Nephron progenitor cell (in vitro differentiated cells): Measurements from ENCODE around the gene SCRT2.
A peak's percentile ranks its signal among the peaks of the same experiment; 100 is the strongest.
"Not testable (repeated sequence)": the region's sequence is repeated elsewhere in the genome, so short reads cannot be mapped to it uniquely, and the experiment has no call there.

ENCODE experiments used
- DNase-seq: peaks from one replicate; pipeline ENCODE4 v3.0.0; 2021
- H3K27ac Mint-ChIP-seq: 2 replicates; pipeline ENCODE4 v1.8.0; 2021; ENCODE audit warnings: mild to moderate bottlenecking, moderate library complexity, mixed read lengths
- H3K27me3 Mint-ChIP-seq: 2 replicates; pipeline ENCODE4 v1.8.0; 2021; ENCODE audit warnings: mild to moderate bottlenecking, low read depth, mixed read lengths; ENCODE audit not compliant: poor library complexity
- H3K36me3 Mint-ChIP-seq: 2 replicates; pipeline ENCODE4 v1.8.0; 2021; ENCODE audit warnings: low read depth, mixed read lengths
- H3K4me1 Mint-ChIP-seq: 2 replicates; pipeline ENCODE4 v1.8.0; 2021; ENCODE audit warnings: mixed read lengths
- H3K4me3 Mint-ChIP-seq: 2 replicates; pipeline ENCODE4 v1.8.0; 2021; ENCODE audit warnings: mild to moderate bottlenecking, moderate library complexity, mixed read lengths
- H3K9me3 Mint-ChIP-seq: 2 replicates; pipeline ENCODE4 v1.8.0; 2021; ENCODE audit warnings: mild to moderate bottlenecking, moderate library complexity, mixed read lengths
- TF ChIP-seq, protein P1 (sequence below): fragments of 200-600 bp; sonication (generic); IDR thresholded peaks from 2 replicates; pipeline ENCODE4 v1.5.0; 2021; ENCODE audit warnings: antibody characterized with exemption

Gene SCRT2

DNA sequence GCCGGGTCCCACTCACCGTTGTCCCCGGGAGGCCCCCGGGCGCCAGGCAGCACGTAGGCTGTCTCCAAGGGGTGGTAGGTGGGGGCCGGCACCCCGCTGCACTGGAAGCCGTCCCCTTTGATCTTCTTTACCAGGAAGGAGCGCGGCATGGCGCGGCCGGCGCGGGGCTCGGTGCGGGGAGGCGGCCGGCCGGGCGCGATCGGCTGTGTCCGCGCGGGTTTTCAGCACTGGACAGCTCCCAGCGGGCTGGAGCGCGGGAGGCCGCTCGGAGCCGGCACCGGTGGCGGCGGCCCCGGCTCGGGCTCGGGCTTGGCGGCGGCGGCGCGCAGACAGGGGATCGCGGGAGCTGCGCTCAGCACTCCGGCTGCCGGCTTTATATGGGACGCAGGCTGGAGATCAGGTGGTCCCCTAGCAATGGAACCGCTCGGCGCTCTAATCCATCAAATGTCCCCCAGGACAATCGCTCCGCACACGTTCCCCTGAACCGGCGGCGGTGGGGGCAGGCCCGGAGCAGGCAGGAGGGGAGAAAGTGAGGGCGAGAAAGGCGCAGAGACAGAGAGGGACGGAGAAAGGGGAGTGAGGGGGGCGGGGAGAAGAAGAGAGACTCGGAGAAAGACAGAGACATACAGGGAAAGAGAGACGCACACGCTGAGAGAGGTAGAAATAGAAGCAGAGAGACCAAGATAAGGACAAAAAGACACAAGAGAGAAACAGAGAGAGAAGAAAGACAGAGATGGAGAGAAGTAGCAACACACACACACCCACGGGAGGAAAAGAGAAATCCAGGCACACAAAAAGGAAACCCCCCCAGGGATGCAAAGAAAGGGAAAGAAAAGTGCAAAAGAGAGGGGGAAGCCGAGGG, at the start of gene SCRT2:
SCRT2 (minus strand) TSS at position 350 of the 862 bp plus-strand sequence; CDS start at position 149, 201 bp downstream.
- peaks cover 95% of the 10 kb centered on the region for H3K27me3 Mint-ChIP-seq

DNA sequence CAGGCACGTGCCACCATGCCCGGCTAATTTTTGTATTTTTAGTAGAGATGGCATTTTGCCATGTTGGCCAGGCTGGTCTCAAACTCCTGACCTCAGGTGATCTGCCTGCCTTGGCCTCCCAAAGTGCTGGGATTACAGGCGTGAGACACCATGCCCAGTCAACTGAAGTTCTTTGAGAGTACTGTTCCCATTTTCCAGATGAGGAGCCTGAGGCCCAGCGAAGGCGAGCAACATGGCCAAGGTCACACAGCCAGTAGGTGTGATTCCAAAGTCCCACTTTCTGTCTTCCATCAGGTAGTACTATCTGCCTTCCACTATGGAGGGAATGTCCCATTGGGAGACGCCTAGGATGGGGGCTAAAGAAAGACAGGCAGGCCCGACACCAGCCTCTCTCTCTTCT, 49.2 kb upstream of the SCRT2 start:
- peaks cover 74% of the 10 kb centered on the region for H3K27me3 Mint-ChIP-seq
- H3K36me3 Mint-ChIP-seq, H3K4me3 Mint-ChIP-seq, H3K9me3 Mint-ChIP-seq, H3K27ac Mint-ChIP-seq, DNase-seq: not testable (repeated sequence)
- peaks cover 11% of the 10 kb centered on the region for H3K4me1 Mint-ChIP-seq

More for the DNA sequence above, at the start of gene SCRT2:
- TF ChIP-seq, protein P1, sequence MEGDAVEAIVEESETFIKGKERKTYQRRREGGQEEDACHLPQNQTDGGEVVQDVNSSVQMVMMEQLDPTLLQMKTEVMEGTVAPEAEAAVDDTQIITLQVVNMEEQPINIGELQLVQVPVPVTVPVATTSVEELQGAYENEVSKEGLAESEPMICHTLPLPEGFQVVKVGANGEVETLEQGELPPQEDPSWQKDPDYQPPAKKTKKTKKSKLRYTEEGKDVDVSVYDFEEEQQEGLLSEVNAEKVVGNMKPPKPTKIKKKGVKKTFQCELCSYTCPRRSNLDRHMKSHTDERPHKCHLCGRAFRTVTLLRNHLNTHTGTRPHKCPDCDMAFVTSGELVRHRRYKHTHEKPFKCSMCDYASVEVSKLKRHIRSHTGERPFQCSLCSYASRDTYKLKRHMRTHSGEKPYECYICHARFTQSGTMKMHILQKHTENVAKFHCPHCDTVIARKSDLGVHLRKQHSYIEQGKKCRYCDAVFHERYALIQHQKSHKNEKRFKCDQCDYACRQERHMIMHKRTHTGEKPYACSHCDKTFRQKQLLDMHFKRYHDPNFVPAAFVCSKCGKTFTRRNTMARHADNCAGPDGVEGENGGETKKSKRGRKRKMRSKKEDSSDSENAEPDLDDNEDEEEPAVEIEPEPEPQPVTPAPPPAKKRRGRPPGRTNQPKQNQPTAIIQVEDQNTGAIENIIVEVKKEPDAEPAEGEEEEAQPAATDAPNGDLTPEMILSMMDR, result no peak
- Mint-ChIP-seq H3K4me3 (peak within 1 kb of the TSS; percentile 76), H3K9me3 (no peaks in the 10 kb centered on the region), H3K36me3 (no peaks in the 10 kb centered on the region), H3K4me1 (peaks cover 42% of the 10 kb centered on the region), H3K27ac (no peak within 1 kb of the TSS)
- DNase-seq, result peak; percentile 97

DNA sequence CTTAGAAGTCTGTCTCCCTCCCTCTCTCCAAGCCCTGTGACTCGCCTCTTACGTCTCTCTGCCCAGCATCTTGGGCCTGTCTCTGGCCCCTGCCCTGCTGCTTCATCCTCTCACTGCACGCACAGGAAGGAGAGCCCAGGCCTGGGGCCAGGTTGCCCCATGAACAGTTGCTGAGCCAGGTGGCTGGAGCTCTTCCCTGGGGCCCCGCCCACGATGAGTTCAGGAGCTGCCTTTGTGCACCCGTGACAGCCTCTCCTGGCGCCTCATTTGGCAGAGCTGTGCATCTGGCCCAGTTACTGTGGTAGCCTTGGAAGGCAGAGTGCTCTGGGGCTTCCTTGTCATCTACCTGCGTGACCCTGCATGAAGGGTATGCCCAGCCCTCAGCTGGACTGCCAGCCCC, 48.2 kb upstream of the SCRT2 start:
- Mint-ChIP-seq H3K27ac (no peak overlapping the region), H3K9me3 (no peaks in the 10 kb centered on the region), H3K27me3 (peaks cover 72% of the 10 kb centered on the region), H3K36me3 (no peaks in the 10 kb centered on the region), H3K4me1 (peaks cover 15% of the 10 kb centered on the region), H3K4me3 (no peak overlapping the region)
- TF ChIP-seq, protein P1, result no peak
- no peak for DNase-seq

DNA sequence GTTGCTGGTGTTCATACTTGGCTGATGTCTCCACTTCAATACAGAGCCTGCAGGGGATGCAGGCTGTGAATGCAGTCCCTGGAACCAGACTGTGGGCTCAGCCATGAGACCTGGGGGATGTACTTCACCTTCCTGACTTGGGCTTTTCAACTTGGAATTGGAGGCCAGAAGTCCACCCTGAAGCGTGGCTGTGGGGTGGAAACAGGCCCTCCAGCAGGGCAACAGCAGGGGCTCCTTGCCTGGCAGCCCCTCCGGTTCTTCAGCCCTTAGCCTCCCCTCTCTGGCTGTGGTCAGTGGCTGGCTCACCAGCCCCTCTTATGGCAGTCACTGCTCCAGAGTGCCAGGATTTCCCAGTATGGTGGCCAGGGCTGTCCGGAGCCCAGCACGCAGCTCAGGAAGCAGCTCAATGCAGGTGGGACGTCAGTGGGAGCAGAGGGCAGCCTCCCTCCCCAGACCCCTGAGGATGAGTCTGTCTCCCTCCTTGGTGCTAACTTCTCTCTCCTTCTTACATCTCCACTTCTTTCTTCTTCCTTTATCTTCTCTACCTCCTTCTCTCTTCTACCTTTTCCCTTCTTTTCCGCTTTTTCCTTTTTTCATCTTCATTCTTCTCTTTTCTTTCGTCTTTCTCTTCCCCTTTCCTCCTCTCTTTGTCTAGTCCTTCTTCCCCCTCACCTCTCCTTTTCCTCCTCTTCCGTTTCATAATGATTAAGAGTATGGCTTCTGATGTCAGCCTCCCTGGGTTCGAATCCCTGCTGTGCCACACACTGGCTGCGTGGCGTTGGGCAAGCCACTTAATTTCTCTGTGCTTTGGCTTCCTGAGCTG, 47.4 kb upstream of the SCRT2 start:
- H3K27me3 Mint-ChIP-seq, result peaks cover 69% of the 10 kb centered on the region
- no peaks in the 10 kb centered on the region for H3K36me3 Mint-ChIP-seq
- H3K27ac Mint-ChIP-seq, result no peak overlapping the region
- no peak for DNase-seq
- H3K4me1 Mint-ChIP-seq, result peaks cover 15% of the 10 kb centered on the region
- TF ChIP-seq, protein P1, result no peak
- no peak overlapping the region for H3K4me3 Mint-ChIP-seq
- no peaks in the 10 kb centered on the region for H3K9me3 Mint-ChIP-seq

DNA sequence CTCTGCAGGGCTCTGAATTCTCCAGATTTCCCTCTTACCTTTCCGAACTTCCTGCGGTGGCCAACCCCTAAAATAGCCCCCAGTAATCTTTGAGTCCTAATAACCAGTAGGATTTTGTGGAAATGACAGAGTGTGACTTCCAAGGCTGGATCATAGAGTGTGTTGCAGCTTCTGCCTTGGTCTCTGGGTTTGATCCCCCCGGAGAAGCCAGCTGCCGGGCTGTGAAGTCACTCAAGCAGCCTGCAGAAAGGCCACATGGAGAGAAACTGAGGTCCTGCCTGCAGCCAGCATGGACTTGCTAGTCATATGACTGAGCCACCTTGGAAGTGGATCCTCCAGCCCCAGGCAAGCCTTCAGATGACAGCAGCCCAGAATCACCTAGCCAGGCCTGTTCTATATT, 46.3 kb upstream of the SCRT2 start:
- no peak for DNase-seq
- H3K27ac Mint-ChIP-seq, result no peak overlapping the region
- H3K27me3 Mint-ChIP-seq, result peaks cover 63% of the 10 kb centered on the region
- H3K4me3 Mint-ChIP-seq, result no peak overlapping the region
- peaks cover 15% of the 10 kb centered on the region for H3K4me1 Mint-ChIP-seq
- TF ChIP-seq, protein P1, result no peak
- no peaks in the 10 kb centered on the region for H3K36me3 Mint-ChIP-seq
- no peaks in the 10 kb centered on the region for H3K9me3 Mint-ChIP-seq

DNA sequence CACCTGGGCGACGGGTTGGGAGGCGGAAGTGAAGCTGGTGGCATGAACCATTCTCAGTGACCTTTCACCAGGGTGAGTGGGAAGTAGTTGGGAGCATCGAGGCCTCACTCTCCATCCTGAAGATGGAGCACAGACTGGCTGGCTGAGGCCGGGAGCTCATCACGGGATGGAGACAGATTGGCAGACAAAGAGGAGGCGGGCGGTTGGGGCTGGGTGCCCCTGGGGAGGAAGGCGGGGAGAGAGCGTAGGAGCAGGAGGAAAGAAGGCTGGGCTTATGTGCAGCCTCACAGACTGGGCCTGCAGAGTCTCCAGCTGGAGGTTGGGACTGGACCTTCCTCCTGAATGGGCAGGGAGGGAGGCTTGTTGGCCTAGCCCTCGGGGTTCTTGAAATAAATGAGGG, 44.2 kb upstream of the SCRT2 start:
- no peak overlapping the region for H3K27ac Mint-ChIP-seq
- no peaks in the 10 kb centered on the region for H3K9me3 Mint-ChIP-seq

More for the DNA sequence above, 44.2 kb upstream of the SCRT2 start:
- DNase-seq, result no peak
- Mint-ChIP-seq H3K4me3 (no peak overlapping the region), H3K4me1 (peaks cover 15% of the 10 kb centered on the region), H3K27me3 (peaks cover 44% of the 10 kb centered on the region), H3K36me3 (no peaks in the 10 kb centered on the region)
- TF ChIP-seq, protein P1, result no peak
